Thoracic aorta (tissue), 2 donors: ENCODE results near the gene ALX3. TPM values are rescaled to one million over a fixed set of nuclear protein-coding genes. Genes with fewer than 3 reads are reported as not detected.

Experiments
- ATAC-seq: fragments of 150-250 bp; one replicate; pipeline ENCODE4 v1.8.0; 2017; ENCODE audit warnings: low read depth; ENCODE audit not compliant: insufficient number of reproducible peaks, low FRiP score
- DNase-seq: peaks from one replicate; pipeline ENCODE4 v3.0.0-alpha.2; 2020; ENCODE audit warnings: low spot score
- H3K27ac ChIP-seq, 2 donors: fragments of 200-600 bp; sonication (generic); 1 replicate in 1 of 2; 2 replicates in 1 of 2; pipeline ENCODE4 v1.5.1; 2016; ENCODE audit warnings: mild to moderate bottlenecking in 2 of 2, moderate library complexity in 2 of 2
- H3K27me3 ChIP-seq: fragments of 200-600 bp; sonication (generic); replicated peaks from 2 replicates; pipeline ENCODE4 v1.6.0; 2016; ENCODE audit warnings: mild to moderate bottlenecking; ENCODE audit not compliant: insufficient read depth
- H3K36me3 ChIP-seq: fragments of 200-600 bp; sonication (generic); one replicate; pipeline ENCODE4 v1.5.1; 2016
- H3K4me1 ChIP-seq, 2 donors: fragments of 200-600 bp; sonication (generic); 1 replicate in 1 of 2; 2 replicates in 1 of 2; pipeline versions ENCODE4 v1.5.1 to v1.6.0; 2016; ENCODE audit warnings: low read depth in 2 of 2, mild to moderate bottlenecking in 1 of 2; ENCODE audit not compliant: control insufficient read depth in 1 of 2
- H3K4me3 ChIP-seq: fragments of 200-600 bp; sonication (generic); 2 replicates; pipeline ENCODE4 v1.5.1; 2016; ENCODE audit warnings: mild to moderate bottlenecking
- H3K9me3 ChIP-seq: fragments of 200-600 bp; sonication (generic); 2 replicates; pipeline ENCODE4 v1.5.1; 2016
- CTCF ChIP-seq: fragments of 200-600 bp; sonication (generic); IDR thresholded peaks from one replicate; pipeline ENCODE4 v1.5.1; 2019; ENCODE audit warnings: antibody characterized with exemption
- total RNA-seq, 2 donors: library from RNA; depleted of rRNA; stranded (reverse); fragments of >200 nt; gene quantifications; one replicate each; pipeline versions ENCODE4 v1.1.0 to v1.2.3, GENCODE V29; 2016

ALX3 gene
- total RNA-seq, 2 donors from 2014 or later: not detected

DNA sequence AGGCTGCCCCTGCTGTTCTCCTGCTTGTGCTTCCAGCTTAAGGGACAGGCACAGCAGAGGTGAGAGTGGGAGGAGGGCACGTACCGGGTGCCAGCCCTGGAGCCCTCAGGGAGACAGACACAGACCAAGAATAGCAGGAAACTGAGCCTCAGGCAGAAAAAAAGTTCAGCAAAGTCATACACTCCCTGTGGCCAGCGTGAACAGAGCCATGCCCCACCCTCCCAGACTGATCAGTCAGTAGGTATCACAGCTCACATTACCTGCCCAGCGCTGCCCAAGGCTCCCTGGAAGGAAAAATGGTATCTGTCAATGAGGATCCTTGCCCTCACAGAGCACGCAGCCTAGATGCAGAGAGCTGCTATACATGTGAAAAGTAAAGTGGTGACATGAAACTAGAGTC, 43.1 kb upstream of the ALX3 start:
- no peak overlapping the region for H3K4me3 ChIP-seq
- no peaks in the 10 kb centered on the region for H3K27me3 ChIP-seq
- no peaks in the 10 kb centered on the region for H3K9me3 ChIP-seq
- DNase-seq (no peak), ATAC-seq (no peak)
- H3K4me1 ChIP-seq: no peaks in the 10 kb centered on the region
- TF ChIP-seq CTCF: no peak
- no peaks in the 10 kb centered on the region for H3K36me3 ChIP-seq
- H3K27ac ChIP-seq: no peak overlapping the region

DNA sequence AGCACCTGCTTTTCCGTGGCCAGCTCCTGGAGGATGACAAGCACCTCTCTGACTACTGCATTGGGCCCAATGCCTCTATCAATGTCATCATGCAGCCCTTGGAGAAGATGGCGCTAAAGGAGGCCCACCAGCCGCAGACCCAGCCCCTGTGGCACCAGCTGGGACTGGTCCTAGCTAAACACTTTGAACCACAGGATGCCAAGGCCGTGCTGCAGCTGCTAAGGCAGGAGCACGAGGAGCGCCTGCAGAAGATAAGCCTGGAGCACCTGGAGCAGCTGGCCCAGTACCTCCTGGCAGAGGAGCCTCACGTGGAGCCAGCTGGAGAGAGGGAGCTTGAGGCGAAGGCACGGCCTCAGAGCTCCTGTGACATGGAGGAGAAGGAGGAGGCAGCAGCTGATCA, 42.2 kb upstream of the ALX3 start:
- H3K9me3 ChIP-seq: no peaks in the 10 kb centered on the region
- no peak overlapping the region for H3K4me3 ChIP-seq
- H3K4me1 ChIP-seq: no peaks in the 10 kb centered on the region
- DNase-seq (no peak), ATAC-seq (no peak)
- no peak for TF ChIP-seq CTCF
- H3K36me3 ChIP-seq: no peaks in the 10 kb centered on the region
- H3K27me3 ChIP-seq: no peaks in the 10 kb centered on the region
- no peak overlapping the region for H3K27ac ChIP-seq

GRCh38 chr1:110112143-110112542, 41.7 kb upstream of the ALX3 start, which contains the start of gene UBL4B:
Gene UBL4B, plus strand, starts transcription at chr1:110112443. Its CDS starts 92 bp downstream, at chr1:110112535.
- H3K27me3 ChIP-seq: no peaks in the 10 kb centered on the region
- H3K4me3 ChIP-seq: no peak within 1 kb of the TSS
- DNase-seq (no peak), ATAC-seq (no peak)
- H3K4me1 ChIP-seq: no peaks in the 10 kb centered on the region
- H3K9me3 ChIP-seq: no peaks in the 10 kb centered on the region
- no peak for TF ChIP-seq CTCF
- H3K36me3 ChIP-seq: no peaks in the 10 kb centered on the region
- H3K27ac ChIP-seq: no peak within 1 kb of the TSS

- H3K27ac ChIP-seq: no peak overlapping the region
- no peaks in the 10 kb centered on the region for H3K9me3 ChIP-seq
- no peak overlapping the region for H3K4me3 ChIP-seq
- no peak for DNase-seq
- H3K36me3 ChIP-seq: no peaks in the 10 kb centered on the region
- ATAC-seq: no peak
- no peaks in the 10 kb centered on the region for H3K4me1 ChIP-seq
- H3K27me3 ChIP-seq: no peaks in the 10 kb centered on the region
- no peak for TF ChIP-seq CTCF
These were observed 40.6 kb upstream of the ALX3 start for GRCh38 chr1:110111081-110111480.

GRCh38 chr1:110107867-110108469, 37.5 kb upstream of the ALX3 start:
- no peaks in the 10 kb centered on the region for H3K27me3 ChIP-seq
- TF ChIP-seq CTCF: no peak
- H3K36me3 ChIP-seq: no peaks in the 10 kb centered on the region
- ATAC-seq (no peak), DNase-seq (no peak)
- H3K4me3 ChIP-seq: no peak overlapping the region
- no peak overlapping the region for H3K27ac ChIP-seq
- no peaks in the 10 kb centered on the region for H3K4me1 ChIP-seq
- H3K9me3 ChIP-seq: no peaks in the 10 kb centered on the region
